ENCODE measurements around the gene GALE.

GRCh38 chr1:23817633-23818032, 17.1 kb upstream of the GALE start:
- TF ChIP-seq CTCF (IDR thresholded peaks at IDR 0.05; ENCODE audit: low read length) (no peak), EZH2 (IDR thresholded peaks at IDR 0.05; ENCODE audit: borderline replicate concordance, low read length) (no peak)

All from OCI-LY1 (cell line).